Measurements from ENCODE around the gene GRIA3.

DNA sequence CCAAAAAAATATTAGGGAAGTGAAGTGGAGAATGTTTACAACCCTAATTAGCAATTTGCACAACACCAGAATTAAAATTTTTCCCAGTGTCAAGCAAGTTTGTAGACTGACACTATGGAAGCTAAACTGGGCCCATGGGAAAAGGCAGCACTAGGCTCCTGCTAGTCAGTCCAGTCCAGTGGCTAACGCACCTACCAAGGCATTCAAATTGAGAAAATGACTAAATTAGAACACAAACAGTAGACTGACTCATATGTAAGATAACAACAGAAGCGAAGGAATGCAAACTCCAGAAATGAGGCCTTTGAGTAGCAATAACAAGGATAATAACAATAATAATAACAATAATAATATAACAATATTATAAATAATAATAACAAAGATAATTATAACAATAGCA, 90.7 kb downstream of the GRIA3 start:
- TF ChIP-seq, protein P1, sequence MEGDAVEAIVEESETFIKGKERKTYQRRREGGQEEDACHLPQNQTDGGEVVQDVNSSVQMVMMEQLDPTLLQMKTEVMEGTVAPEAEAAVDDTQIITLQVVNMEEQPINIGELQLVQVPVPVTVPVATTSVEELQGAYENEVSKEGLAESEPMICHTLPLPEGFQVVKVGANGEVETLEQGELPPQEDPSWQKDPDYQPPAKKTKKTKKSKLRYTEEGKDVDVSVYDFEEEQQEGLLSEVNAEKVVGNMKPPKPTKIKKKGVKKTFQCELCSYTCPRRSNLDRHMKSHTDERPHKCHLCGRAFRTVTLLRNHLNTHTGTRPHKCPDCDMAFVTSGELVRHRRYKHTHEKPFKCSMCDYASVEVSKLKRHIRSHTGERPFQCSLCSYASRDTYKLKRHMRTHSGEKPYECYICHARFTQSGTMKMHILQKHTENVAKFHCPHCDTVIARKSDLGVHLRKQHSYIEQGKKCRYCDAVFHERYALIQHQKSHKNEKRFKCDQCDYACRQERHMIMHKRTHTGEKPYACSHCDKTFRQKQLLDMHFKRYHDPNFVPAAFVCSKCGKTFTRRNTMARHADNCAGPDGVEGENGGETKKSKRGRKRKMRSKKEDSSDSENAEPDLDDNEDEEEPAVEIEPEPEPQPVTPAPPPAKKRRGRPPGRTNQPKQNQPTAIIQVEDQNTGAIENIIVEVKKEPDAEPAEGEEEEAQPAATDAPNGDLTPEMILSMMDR (conservative IDR thresholded peaks at IDR 0.05): no peak
- no peak for TF ChIP-seq EZH2 (IDR thresholded peaks at IDR 0.05; ENCODE audit: low read depth)

Data from PC-9 (cell line).